ENCODE data around the gene SYT15.
"Not testable (repeated sequence)": the region's sequence is repeated elsewhere in the genome, so short reads cannot be mapped to it uniquely, and the experiment has no call there.

Gene SYT15

DNA sequence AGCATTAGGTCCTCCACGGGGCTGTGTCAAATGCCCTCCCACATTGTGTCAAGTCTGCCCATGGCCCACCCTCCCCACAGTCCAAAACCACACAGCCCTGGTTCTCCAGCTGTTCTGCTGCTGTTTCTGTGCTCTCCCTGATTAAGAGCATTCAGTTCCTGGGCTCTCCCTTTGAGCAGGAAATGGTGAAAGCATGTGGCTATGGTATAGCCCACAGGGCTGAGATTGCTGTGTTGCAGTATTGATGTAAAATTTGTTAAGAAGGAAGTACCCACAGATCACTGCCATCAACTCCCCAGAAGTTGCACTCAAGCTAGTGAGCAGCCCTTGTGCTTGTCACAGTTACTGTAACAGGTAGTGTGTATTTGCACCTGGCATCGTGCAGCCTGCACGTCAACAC, 9.3 kb downstream of the SYT15 start:
- not testable (repeated sequence) for DNase-seq (ENCODE audit: low read depth in 2 of 2, low spot score in 1 of 2)

GRCh38 chr10:46589589-46589988, 10.7 kb downstream of the SYT15 start:
- DNase-seq (ENCODE audit: low read depth in 2 of 2, low spot score in 1 of 2): not testable (repeated sequence)

DNA sequence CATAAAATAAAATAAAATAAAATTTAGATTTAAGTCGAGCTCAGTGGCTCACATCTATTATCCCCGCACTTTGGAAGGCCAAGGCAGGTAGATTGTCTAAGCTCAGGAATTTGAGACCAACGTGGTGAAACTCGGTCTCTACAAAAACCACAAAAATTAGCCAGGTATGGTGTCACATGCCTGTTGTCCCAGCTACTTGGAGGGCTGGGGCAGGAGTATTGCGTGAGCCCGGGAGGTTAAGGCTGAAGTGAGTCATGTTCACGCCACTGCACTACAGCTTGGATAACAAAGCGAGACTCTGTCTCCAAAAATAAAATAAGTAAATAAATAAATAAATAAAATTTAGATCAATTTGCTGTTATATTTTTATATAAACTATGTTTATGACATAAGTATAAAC, 12.1 kb downstream of the SYT15 start:
- not testable (repeated sequence) for DNase-seq (ENCODE audit: low read depth in 2 of 2, low spot score in 1 of 2)

DNA sequence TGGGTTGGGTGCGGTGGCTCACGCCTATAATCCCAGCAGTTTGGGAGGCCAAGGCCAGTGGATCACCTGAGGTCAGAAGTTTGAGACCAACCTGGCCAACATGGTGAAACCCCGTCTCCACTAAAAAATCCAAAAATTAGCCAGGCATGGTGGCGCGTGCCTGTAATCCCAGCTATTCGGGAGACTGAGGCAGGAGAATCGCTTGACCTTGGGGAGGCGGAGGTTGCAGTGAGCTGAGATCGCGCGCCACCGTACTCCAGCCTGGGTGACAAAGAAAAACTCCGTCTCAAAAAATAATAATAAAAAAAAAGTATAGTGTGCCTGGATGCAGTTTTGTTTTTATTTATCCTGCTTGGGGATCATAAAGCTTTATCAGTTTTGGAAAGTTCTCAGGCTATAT, 14.4 kb downstream of the SYT15 start:
- DNase-seq (ENCODE audit: low read depth in 2 of 2, low spot score in 1 of 2): not testable (repeated sequence)

DNA sequence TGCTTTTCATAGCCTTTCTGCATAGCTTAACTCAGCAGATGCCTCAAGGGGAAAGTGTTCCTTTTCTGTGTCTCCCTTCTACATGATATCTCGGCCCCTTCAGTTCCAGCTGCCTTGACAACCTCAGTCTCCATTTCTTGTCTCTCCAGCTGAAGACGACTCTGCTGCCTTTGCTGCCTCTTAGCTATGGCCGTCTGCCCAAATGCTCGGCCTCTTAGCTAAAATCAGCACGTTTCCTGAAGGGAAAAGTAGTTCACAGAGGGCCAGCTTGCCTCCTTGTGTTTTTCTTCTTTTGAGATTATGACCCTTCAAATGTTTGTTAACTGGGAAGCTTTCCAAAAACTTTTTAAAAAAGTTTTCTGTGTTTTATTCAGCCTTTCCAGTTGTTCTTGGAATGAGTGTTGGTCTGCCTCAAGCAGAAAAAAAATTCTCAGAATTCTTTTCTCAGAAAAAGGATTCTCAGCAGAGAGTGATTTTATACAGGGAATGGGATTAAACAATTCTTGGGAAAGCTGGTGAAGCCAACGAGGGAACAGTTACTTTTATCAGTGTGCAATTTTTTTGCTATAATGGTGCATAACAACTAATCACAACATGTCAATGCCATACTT, 15.6 kb downstream of the SYT15 start:
- DNase-seq (ENCODE audit: low read depth in 2 of 2, low spot score in 1 of 2): not testable (repeated sequence)

GRCh38 chr10:46596570-46596969, 17.6 kb downstream of the SYT15 start:
- not testable (repeated sequence) for DNase-seq (ENCODE audit: low read depth in 2 of 2, low spot score in 1 of 2)

- DNase-seq (ENCODE audit: low read depth in 2 of 2, low spot score in 1 of 2): not testable (repeated sequence)
Measured at GRCh38 chr10:46597616-46598246, 18.8 kb downstream of the SYT15 start.

GRCh38 chr10:46600516-46600915, 21.6 kb downstream of the SYT15 start:
- not testable (repeated sequence) for DNase-seq (ENCODE audit: low read depth in 2 of 2, low spot score in 1 of 2)

GRCh38 chr10:46615540-46615939, 36.6 kb downstream of the SYT15 start:
- DNase-seq (ENCODE audit: low read depth in 2 of 2, low spot score in 1 of 2): not testable (repeated sequence)

GRCh38 chr10:46616227-46616626, 37.3 kb downstream of the SYT15 start:
- not testable (repeated sequence) for DNase-seq (ENCODE audit: low read depth in 2 of 2, low spot score in 1 of 2)

GRCh38 chr10:46617134-46617533, 38.2 kb downstream of the SYT15 start:
- not testable (repeated sequence) for DNase-seq (ENCODE audit: low read depth in 2 of 2, low spot score in 1 of 2)

DNA sequence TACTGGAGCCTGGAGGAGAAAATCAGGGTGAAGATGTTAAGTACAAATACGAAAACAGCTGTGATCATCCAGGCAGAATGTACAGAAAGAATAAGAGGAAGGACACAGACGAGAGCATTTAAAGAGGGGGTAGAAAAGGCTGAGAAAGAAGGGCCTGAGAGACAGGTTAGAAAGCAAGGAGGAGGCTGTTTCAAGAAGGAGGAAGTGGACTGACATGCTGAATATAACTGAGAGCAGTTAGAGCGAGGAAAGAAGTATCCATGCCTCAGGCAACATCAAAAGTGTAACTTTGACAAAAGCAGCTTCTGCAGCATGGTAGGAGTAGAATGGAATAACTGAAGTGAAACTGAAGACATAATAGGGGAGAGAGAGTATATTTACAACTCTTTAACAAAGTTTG, 39.0 kb downstream of the SYT15 start:
- DNase-seq (ENCODE audit: low read depth in 2 of 2, low spot score in 1 of 2): not testable (repeated sequence)

DNA sequence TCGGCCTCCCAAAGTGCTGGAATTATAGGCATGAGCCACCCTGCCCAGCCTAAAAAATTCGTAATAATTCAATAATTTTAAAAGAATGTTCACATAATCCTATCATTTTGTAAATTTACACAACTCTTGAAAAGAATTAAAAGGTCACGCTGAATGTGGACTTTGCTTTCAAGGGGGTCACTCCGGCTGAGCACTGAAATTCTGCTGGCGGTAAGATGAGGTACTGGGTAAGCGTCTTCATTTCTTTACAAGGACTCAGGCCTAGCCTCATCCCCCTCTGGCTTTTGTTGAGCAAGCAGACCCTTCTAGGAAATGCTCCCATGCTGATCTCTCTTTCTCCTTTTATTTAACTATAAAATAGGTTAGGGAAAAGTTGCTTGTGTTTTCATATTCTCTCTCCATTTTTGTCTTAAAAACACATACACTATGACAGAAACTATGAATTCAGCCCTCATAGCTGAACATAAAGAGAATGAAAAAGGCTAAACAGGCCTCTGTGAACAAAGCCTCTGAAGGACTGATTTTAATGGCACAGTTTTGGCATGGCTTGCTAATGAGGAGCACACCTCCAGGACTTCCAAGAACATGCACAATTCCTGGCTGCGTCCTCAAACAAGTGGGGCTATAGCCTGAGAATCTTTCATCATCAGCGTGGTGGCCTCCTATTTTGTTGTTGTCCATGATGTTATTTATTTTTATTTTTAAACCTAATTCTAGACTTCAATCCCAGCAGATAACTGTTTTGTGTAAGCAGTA, 45.1 kb downstream of the SYT15 start:
- not testable (repeated sequence) for DNase-seq (ENCODE audit: low read depth in 2 of 2, low spot score in 1 of 2)

GRCh38 chr10:46629805-46630204, 50.9 kb downstream of the SYT15 start:
- DNase-seq (ENCODE audit: low read depth in 2 of 2, low spot score in 1 of 2): not testable (repeated sequence)

GRCh38 chr10:46630816-46631215, 51.9 kb downstream of the SYT15 start:
- DNase-seq (ENCODE audit: low read depth in 2 of 2, low spot score in 1 of 2): not testable (repeated sequence)

- DNase-seq (ENCODE audit: low read depth in 2 of 2, low spot score in 1 of 2): not testable (repeated sequence)
Measured at GRCh38 chr10:46631683-46632082, 52.8 kb downstream of the SYT15 start.

DNA sequence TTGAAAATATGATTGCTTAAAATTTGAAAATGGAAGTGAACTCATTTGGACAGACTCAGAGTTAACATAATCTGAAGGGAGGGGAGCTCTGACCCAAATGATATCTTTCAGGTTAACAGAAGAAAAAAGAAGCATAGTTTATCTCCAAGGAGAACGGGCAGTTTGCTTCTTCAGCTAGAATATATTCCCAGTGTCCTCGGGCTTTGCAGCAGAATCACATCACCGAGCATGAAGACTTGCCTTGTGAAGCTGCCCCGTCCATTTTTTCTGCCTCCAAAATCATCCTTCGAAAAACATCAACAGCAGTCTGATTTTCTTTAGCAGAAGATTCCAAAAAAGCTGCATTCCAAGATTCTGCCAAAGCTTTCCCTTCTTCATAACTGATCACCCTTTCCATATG, 55.8 kb downstream of the SYT15 start:
- DNase-seq (ENCODE audit: low read depth in 2 of 2, low spot score in 1 of 2): not testable (repeated sequence)

GRCh38 chr10:46635364-46635959, 56.5 kb downstream of the SYT15 start:
- DNase-seq (ENCODE audit: low read depth in 2 of 2, low spot score in 1 of 2): not testable (repeated sequence)

- DNase-seq (ENCODE audit: low read depth in 2 of 2, low spot score in 1 of 2): not testable (repeated sequence)
Measured at GRCh38 chr10:46640005-46640404, 61.1 kb downstream of the SYT15 start.

Measured in stimulated activated CD8-positive, alpha-beta memory T cell treated with anti-CD3 and anti-CD28 coated beads, Interleukin-4, amount 100 ng/mL, for 1 hour (primary cell).